HCT116 (cell line): ENCODE data around the gene LIN7A. TPM values are rescaled to one million over a fixed set of nuclear protein-coding genes. Genes with fewer than 3 reads are reported as not detected.

Experiments used
- ATAC-seq: fragments of 200-7000 bp; cut with Tn5 transposase; 2 replicates; pipeline ENCODE4 v1.9.1; 2020; ENCODE audit warnings: mild to moderate bottlenecking, moderate library complexity
- BruUV-seq: library from RNA; stranded (reverse); fragments of 400-500 nt; replicated peaks from 2 replicates; lab custom pipeline; 2021; lab: Mats Ljungman, UMichigan
- CTCF ChIA-PET: fragments of 300-600 bp; sonication (Branson Sonifier 250); formaldehyde crosslinking; loops from one replicate; lab custom pipeline; 2021; ENCODE audit warnings: antibody characterized with exemption; lab: Charles Lee
- POLR2A ChIA-PET: fragments of 300-600, 350-600 bp; sonication (Branson Sonifier 250); formaldehyde crosslinking; loops from one replicate; lab custom pipeline; 2021; ENCODE audit warnings: antibody characterized with exemption; lab: Charles Lee
- RAD21 ChIA-PET, 2 experiments: fragments of 300-600 bp; sonication (Branson Sonifier 250); formaldehyde crosslinking; loops; one replicate each; lab custom pipeline; 2023; ENCODE audit warnings: low total read pairs in 2 of 2; ENCODE audit not compliant: uncharacterized antibody in 2 of 2, unreplicated experiment in 2 of 2, low non-redundant PET in 1 of 2; lab: Charles Lee
- DNase-seq: peaks from one replicate; pipeline ENCODE4 v3.0.0-alpha.2; 2010; ENCODE audit warnings: low read depth, low spot score
- H2AFZ ChIP-seq: fragments of 200-600 bp; shearing (Covaris generic), sonication (generic); 2 replicates; pipeline ENCODE4 v1.6.1; 2017; ENCODE audit warnings: low read depth, mixed run types, mixed read lengths, antibody characterized with exemption, low read length; ENCODE audit not compliant: poor library complexity, severe bottlenecking
- H3K27ac ChIP-seq: 2 replicates; pipeline ENCODE4 v1.5.1; 2012; ENCODE audit warnings: low read depth, low read length
- H3K27me3 ChIP-seq: fragments of 200-600 bp; sonication (generic); 2 replicates; pipeline ENCODE4 v1.6.1; 2016; ENCODE audit warnings: mixed run types, low read length, mixed read lengths; ENCODE audit not compliant: insufficient read depth
- H3K36me3 ChIP-seq, 2 experiments: fragments of 200-500 bp in 1 of 2; fragments of 200-600 bp in 1 of 2; sonication (Bioruptor generic) in 1 of 2; sonication (generic) in 1 of 2; 2 replicates each; pipeline versions ENCODE4 v1.5.1 to v1.6.1; 2014 to 2016; ENCODE audit warnings: low read length in 2 of 2, inconsistent platforms in 1 of 2, mixed read lengths in 1 of 2, mixed run types in 1 of 2; ENCODE audit not compliant: insufficient read depth in 2 of 2, control insufficient read depth in 1 of 2
- H3K4me1 ChIP-seq, 2 experiments: fragments of 200-600 bp in 1 of 2; sonication (generic) in 1 of 2; 2 replicates each; pipeline versions ENCODE4 v1.5.1 to v1.6.1; 2012 to 2017; ENCODE audit warnings: low read length in 2 of 2, inconsistent platforms in 1 of 2, mild to moderate bottlenecking in 1 of 2, mixed read lengths in 1 of 2, mixed run types in 1 of 2, moderate library complexity in 1 of 2; ENCODE audit not compliant: insufficient read depth in 2 of 2, control insufficient read depth in 1 of 2
- H3K4me2 ChIP-seq: fragments of 200-600 bp; sonication (generic); 2 replicates; pipeline ENCODE4 v1.6.1; 2017; ENCODE audit warnings: mixed run types, low read length, mixed read lengths
- H3K4me3 ChIP-seq, 2 experiments: fragments of 200-600 bp in 1 of 2; sonication (generic) in 1 of 2; replicated peaks in 1 of 2; 2 replicates each; pipeline ENCODE4 v1.5.1; 2011 to 2016; ENCODE audit warnings: low read length in 2 of 2, control low read depth in 1 of 2, low read depth in 1 of 2, mild to moderate bottlenecking in 1 of 2, mixed read lengths in 1 of 2, mixed run types in 1 of 2
- H3K79me2 ChIP-seq: fragments of 200-600 bp; sonication (generic); 2 replicates; pipeline ENCODE4 v1.6.1; 2017; ENCODE audit warnings: mild to moderate bottlenecking, mixed run types, low read length, moderate library complexity, mixed read lengths; ENCODE audit not compliant: insufficient read depth
- H3K9ac ChIP-seq: fragments of 200-600 bp; sonication (generic); 2 replicates; pipeline ENCODE4 v1.6.1; 2016; ENCODE audit warnings: low read length, mixed read lengths
- H3K9me2 ChIP-seq: fragments of 200-600 bp; sonication (generic), shearing (Covaris generic); 2 replicates; pipeline ENCODE4 v1.6.1; 2017; ENCODE audit warnings: mixed run types, mild to moderate bottlenecking, moderate library complexity; ENCODE audit not compliant: insufficient read depth
- H3K9me3 ChIP-seq, 2 experiments: fragments of 200-500 bp in 1 of 2; fragments of 200-600 bp in 1 of 2; sonication (Bioruptor generic) in 1 of 2; sonication (generic) in 1 of 2; 2 replicates each; pipeline ENCODE4 v1.6.1; 2014 to 2017; ENCODE audit warnings: low read length in 2 of 2, mixed read lengths in 2 of 2, inconsistent platforms in 1 of 2, low read depth in 1 of 2, mild to moderate bottlenecking in 1 of 2, mixed run types in 1 of 2, moderate library complexity in 1 of 2; ENCODE audit not compliant: control insufficient read depth in 1 of 2, insufficient read depth in 1 of 2
- H4K20me1 ChIP-seq: fragments of 200-600 bp; sonication (generic), shearing (Covaris generic); 2 replicates; pipeline ENCODE4 v1.6.1; 2017; ENCODE audit warnings: mixed run types, mild to moderate bottlenecking, moderate library complexity; ENCODE audit not compliant: insufficient read depth
- CEBPB ChIP-seq: IDR thresholded peaks from 2 replicates; pipeline ENCODE4 v1.6.1; 2012; ENCODE audit warnings: low read depth
- CTCF ChIP-seq, 3 experiments: fragments of 200-600 bp in 1 of 3; sonication (generic) in 1 of 3; IDR thresholded peaks in 2 of 3; conservative IDR thresholded peaks in 1 of 3; 2 replicates each; pipeline ENCODE4 v1.5.1; 2012 to 2017; ENCODE audit warnings: low read depth in 2 of 3, low read length in 2 of 3, antibody characterized with exemption in 1 of 3, borderline replicate concordance in 1 of 3, control low read depth in 1 of 3, mild to moderate bottlenecking in 1 of 3, mixed read lengths in 1 of 3, mixed run types in 1 of 3, moderate library complexity in 1 of 3; ENCODE audit not compliant: insufficient read depth in 1 of 3
- POLR2A ChIP-seq: IDR thresholded peaks from 2 replicates; pipeline ENCODE4 v1.7.0; 2011; ENCODE audit warnings: borderline replicate concordance; ENCODE audit not compliant: insufficient read depth, insufficient read length; ENCODE audit errors: extremely low read depth
- REST ChIP-seq: IDR thresholded peaks from 2 replicates; pipeline ENCODE4 v1.6.1; 2012; ENCODE audit warnings: low read depth
- SP1 ChIP-seq: IDR thresholded peaks from 2 replicates; pipeline ENCODE4 v1.6.1; 2012; ENCODE audit warnings: low read depth
- YY1 ChIP-seq: IDR thresholded peaks from 2 replicates; pipeline ENCODE4 v1.6.1; 2011; ENCODE audit warnings: low read length, low read depth, moderate library complexity, mild to moderate bottlenecking; ENCODE audit not compliant: insufficient replicate concordance; ENCODE audit errors: extremely low read depth
- intact Hi-C: fragments of 100-400 bp; cut with micrococcal nuclease; formaldehyde crosslinking; loops from 2 replicates; pipeline ENCODE4 v1.10.0; 2022
- total RNA-seq: library from RNA; stranded (reverse); gene quantifications from one replicate; pipeline ENCODE4 v1.2.1, GENCODE V29; 2021; ENCODE audit not compliant: unreplicated experiment

The LIN7A gene
- total RNA-seq, 1 experiment from 2014 or later: 1.5 TPM

DNA sequence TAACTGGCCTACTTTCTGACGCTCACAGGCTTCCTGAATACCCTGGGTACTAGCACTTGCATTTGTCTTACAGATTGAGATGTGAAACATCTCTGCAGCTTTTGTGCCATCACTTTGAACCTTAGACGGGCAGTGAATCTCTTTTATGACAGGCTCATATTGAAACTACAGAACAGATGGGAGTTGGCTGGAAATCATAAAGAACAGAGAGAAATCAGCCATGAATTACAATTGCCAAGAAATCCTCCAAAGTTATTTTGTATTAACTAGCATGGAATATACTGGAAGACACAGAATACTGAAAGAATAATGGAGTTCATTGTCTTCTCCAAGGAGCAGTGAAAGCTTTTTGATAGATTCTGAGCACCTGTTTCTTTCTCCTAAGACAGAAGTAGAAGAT lies 188.3 kb downstream of the LIN7A start:
- intact Hi-C loops: no loop called here
- Histone ChIP-seq H3K27ac (no peak overlapping the region), H3K27me3 (peaks cover 6% of the 10 kb centered on the region; the same call in 1 of the 2 replicates)
- ATAC-seq: no peak
- CTCF ChIA-PET: interaction anchor here (1.1 kb wide), 1 partner anchor 9 kb away, joined by 3 read pairs; no protein-coding TSS in a partner anchor
- TF ChIP-seq REST: no peak
- no peak for TF ChIP-seq CEBPB
- no peak for TF ChIP-seq POLR2A
- TF ChIP-seq SP1: no peak
- TF ChIP-seq YY1: no peak
- TF ChIP-seq CTCF (IDR thresholded peaks at IDR 0.05 in 2 of 3, conservative IDR thresholded peaks at IDR 0.05 in 1 of 3; ENCODE audit: borderline replicate concordance in 1 of 3, insufficient read depth in 1 of 3, low read depth in 2 of 3, low read length in 2 of 3): no peak
- TF ChIP-seq, all 23 proteins: peak for 0
- Histone ChIP-seq H3K4me1 (no peaks in the 10 kb centered on the region), H3K9me2 (no peaks in the 10 kb centered on the region), H3K79me2 (no peaks in the 10 kb centered on the region), H3K36me3 (no peaks in the 10 kb centered on the region), H3K9ac (no peak overlapping the region), H4K20me1 (no peaks in the 10 kb centered on the region), H2AFZ (no peak overlapping the region), H3K4me3 (no peak overlapping the region), H3K4me2 (no peak overlapping the region), H3K9me3 (no peaks in the 10 kb centered on the region)
- POLR2A ChIA-PET: no interaction called here
- RAD21 ChIA-PET: no interaction called here
- no TSS peak for BruUV-seq
- DNase-seq: no peak
